ENCODE results near the gene EFR3B.
"Not testable (repeated sequence)": the region's sequence is repeated elsewhere in the genome, so short reads cannot be mapped to it uniquely, and the experiment has no call there.

EFR3B gene

DNA sequence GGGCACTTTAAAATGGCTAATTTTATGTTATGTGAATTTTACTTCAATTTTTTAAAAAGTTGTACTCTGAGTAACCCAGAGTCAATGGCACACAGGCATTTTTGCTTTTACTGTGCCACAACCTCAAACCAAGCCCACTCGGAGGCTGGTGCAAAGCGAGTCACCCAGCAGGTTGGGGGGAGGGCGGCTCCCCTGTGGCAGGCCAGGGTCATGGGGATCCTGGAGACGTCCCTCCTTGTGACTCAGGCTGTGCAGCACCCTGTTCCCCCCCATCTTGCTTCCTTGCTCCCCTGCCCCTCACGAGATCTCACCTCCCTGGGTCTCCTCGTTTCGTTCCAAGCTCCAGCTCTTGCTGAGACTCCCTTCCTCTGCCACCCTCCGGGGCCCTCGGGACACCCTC lies 67.9 kb downstream of the EFR3B start:
- DNase-seq, result no peak

DNA sequence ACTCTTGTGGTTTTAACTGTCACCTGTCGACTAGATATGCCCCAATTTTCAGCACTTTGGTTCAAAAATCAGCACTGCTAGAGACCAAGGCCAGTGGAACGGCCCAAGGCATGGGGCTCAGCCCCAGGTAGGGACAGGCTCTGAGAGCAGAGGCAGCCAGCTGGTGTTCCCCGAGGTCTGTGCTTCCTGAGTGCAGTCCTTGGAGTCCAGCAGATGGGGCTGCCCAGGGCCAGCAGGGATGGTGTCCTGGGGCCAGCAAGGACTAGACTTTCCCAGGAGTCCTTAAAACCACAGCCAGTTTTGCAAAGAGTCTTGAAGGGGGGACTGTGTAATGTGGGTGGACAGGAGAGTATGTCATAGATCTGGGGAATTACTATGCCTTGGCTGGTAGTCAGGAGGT lies 70.2 kb downstream of the EFR3B start:
- DNase-seq, result no peak

DNA sequence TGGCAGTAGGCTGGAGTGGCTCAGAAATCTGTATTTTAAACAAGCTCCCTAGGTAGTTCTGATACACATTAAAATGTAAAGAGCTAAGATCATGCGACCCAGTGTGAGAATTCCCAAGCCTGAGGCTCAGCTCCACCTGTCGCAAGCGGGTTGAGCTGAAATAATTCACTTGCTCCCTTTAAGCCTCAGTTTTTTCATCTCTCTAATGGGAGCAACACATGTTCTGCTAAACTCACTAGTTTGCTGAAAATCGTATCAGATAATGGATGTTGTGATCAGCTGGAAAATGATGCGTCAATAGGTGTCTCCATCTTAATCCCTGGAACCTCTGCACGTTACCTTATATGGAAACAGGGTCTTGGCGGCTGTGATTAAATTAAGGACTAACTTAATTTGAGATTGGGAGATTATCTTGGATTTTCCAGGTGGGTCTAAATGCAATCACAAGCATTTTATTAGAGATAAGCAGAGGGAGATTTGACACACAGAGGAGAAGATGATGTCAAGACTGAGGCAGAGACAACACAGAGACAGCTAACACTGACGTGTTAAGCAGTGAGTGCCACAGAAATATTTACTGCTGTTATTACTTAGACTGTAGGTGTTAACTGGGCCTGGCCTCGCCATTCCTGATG lies 73.5 kb downstream of the EFR3B start:
- DNase-seq, result no peak

DNA sequence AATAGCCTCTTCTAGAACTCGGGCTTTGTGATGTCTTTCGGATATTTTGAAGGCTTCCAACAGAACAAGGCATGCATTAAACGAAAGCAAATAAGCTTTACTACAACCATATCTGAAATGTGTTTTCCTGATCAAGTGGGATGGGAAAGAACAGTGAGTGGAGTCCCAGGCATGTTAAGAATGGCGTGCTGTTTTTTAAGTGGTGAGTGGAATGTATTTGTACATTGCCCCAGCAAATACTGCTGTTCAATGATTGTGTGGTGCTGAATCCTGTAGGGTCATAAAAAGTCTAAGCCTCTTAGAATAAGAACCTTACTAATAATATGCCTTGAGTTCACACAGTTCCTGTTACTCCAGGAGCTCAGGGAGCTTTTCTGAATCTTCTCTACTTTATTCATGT lies 74.0 kb downstream of the EFR3B start:
- no peak for DNase-seq

DNA sequence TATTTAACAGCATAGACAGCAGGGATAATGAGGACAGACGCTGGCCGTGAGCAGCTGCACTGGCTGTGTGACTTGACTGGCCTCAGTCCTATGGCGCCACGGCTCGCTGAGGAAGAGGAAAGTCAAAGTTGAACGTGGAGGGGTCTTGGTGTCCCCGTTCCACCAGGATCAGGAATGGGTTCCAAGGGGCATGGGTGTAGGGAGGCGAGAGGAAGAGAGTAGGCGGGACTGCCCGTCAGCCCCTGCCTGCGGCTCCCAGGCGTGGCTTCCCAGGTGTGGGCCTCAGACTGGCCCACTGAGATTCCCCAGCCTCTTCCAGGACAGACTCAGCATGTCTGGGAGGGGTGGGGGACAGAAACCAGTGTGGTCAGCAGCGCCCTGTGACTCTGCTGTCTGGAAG lies 75.1 kb downstream of the EFR3B start:
- no peak for DNase-seq

DNA sequence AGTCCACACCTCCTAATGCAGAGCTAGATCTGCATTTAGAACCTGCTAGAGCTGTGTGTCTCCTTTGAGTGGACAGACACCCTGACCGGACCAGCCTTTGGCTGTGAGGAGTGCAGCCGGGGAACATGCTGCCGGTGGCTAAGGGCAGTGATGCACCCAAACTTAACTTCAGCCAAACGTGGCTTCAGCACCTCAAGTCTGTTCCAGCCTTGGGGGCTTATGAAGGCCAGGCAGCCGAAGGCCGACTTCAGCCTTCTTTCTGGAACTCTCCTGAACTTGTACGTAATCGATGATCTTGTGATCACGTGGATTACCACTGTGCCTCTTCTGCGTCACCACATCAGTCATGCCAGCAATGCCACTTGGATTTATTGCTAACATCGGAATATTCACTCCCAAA lies 77.4 kb downstream of the EFR3B start:
- DNase-seq, result no peak

DNA sequence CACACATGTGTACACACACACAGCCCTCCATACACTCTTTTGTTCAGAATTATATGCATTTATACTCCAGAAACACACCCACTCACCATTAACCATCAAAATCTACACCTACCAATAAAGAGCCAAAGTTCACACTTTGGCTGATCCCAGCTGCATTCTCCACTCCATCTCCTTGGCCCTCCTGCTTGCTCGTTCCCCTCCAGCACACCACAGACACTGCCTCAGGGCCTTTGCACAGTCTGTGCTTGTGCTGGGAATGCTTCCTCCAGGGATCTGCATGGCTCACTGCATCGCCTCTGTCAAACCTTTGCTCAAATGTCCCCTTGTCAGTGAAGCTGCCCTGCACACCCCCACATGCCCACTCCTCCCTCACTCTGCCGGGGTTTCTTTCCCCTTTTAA lies 80.5 kb downstream of the EFR3B start:
- no peak for DNase-seq

DNA sequence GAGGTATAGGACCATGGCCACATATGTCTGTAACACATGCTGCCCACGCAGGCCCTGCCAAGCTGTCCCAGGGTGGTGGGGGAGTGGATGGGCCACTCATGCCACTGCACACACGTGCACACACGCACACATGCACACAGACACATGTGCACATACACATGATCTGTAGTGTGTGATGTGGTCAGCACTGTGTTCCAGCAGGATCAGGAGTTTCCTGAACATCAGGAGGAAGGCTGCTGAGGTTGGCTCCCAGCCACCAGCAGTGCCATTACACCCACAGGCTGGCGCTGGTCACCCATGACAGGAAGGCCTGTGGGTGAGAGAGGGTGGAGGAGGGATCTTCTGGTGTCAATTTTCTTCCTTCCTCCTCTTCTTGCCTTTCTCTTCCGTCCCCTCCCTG lies 81.8 kb downstream of the EFR3B start:
- DNase-seq, result no peak

DNA sequence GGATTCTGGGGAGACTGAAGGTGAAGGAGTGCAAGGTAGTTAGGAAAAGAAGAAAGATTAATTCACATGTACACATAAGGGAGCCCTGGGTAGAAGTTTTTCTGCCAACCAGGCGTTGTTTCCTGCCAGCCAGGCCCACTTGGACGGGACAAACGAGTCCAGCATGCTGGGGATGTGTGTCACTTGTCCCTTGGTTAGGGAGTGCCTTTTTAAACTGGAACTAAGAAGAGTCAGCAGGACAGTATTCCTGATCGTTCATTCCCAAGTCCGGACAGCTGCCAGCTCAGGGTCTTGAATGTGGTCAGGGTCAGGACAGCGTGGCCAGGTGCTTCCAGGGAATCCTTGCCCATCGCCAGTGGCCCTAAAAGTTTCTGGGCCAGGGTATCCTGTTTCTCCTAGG lies 83.3 kb downstream of the EFR3B start:
- DNase-seq, result no peak

DNA sequence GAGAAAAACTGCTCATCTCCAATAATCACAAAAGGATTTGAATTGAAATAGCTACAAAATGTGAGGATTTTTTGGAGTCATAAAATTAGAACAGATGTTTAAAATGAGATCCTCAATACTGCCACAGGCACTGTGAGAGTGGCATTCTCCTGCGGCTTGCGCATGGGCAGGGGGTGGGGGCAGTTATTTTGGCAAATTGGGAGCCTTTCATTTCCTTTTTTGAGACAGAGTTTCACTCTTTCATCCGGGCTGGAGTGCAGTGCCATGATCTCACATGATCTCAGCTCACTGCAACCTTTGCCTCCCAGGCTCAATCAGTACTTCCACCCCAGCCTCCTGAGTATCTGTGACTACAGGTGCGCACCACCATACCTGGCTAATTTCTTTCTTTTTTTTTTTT lies 84.1 kb downstream of the EFR3B start:
- no peak for DNase-seq

DNA sequence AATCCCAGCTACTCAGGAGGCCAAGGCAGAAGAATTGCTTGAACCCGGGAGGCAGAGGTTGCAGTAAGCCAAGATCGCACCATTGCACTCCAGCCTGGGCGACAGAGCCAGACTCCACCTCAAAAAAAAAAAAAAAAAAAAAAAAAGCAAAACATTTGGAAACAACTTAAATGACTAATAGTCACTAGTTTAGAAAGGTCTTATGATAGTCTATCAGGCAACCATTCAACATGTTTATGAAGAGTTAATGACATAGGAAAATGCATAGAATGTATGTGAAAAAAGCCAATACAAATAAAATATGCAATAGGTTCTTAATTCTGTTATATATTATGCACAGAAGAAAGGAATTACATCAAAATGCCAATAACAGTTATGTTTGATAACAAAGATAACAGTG lies 85.2 kb downstream of the EFR3B start:
- DNase-seq, result not testable (repeated sequence)

DNA sequence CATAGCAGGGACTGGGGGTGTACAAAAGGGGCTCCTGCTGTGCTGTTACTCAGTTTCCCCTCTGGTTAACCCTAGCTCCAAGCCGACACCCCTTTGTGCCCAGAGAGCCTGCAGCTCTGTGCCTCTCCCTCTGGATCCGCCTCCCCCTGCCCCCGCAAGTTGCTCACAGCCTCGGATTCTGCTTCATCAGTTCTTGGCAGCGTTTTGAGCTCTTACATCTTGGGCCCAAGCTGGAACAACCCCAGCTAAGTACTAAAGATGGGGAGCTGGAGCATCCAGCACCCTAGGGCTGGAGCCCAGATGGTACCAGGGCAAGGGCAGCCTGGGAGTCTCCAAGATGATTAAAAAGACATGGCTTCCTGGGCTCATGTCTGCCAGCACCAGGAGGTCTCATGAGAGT lies 85.8 kb downstream of the EFR3B start:
- DNase-seq, result no peak

DNA sequence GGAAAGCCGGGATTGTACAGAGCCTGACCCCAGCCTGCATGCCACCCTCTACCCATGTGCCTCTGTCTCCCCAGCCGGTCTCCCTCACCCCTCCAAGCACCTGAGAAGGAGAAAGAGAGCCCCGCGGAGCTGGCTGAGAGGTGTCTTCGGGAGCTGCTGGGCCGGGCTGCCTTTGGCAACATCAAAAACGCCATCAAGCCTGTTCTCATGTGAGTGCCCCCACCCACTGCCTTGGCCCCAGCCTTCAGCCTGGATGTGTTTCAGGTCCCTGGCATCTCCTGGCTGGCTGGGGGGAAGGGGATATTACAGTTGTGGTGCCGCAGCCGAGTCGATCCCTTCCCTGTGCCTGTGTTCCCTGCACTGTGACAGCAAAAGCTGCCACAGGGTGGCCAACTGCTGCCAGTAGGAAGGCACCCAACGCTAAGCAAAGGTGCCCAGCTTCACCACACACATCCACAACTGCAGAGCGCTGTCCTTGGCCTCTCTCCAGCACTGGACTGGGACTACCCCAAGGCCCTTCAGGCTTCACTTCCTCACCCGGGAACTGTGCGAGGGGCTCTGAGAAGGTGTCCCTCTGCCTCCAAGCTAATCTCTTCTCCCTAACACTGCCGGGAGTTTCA lies 88.1 kb downstream of the EFR3B start:
- no peak for DNase-seq

DNA sequence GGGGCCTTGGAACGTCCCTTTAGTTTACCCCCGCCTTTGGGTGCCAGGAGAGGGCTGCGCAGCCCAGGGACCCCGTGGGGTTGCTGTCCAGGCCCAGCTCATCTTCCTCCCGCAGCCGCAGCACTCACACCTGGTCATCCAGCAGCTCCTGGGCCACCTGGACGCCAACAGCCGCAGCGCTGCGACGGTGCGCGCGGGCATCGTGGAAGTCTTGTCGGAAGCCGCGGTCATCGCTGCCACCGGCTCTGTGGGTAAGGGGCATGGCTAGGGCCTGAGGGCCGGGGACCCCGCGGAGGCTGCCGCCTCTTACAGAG lies 89.3 kb downstream of the EFR3B start:
- no peak for DNase-seq

DNA sequence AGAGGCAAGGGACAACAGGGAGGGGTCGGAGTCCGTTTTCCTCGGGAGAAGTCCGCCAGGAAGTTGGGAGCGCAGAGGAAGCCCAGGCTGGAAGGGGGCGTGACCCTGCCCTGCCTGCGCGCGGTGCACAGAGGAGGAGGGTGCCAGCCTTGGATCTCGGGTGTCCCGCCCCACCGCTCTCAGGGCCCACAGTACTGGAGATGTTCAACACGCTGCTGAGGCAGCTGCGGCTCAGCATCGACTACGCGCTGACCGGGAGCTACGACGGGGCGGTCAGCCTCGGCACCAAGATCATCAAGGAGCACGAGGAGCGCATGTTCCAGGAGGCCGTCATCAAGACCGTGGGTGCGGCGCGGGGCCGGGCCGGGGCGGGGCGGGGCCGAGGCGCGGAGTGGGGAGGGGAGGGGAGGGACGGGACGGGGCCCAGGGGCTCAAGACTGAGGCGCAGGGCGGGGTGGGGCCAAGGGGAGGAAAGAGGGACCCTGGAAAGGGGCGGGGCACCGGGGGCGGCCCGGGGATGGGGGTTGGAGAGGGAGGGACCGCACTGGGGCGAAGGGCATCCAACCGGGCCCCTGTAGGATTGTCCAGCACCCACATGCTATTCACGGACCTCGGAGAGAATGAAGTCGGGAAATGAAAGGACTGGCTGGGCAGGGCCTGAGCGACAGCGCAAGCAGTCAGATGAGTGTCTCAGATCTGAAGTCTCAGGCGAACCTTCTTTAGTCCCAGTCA lies 89.9 kb downstream of the EFR3B start:
- no peak for DNase-seq

DNA sequence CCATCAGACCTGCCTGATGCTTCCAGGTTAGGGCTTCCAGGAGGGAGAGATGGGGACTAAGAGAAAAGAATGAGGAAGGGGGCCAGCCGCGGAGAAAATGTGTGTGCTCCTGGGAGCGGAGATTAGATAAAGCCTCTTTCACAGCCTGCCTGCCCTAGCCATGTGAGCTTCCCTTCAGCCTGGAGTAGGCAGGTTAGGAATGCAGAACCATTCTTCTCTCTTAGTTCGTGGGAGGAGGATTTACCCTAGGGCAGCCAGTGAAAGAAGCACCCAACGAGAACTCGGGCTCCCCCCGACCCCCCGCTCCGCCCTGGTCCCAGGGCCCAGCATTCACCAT lies 90.4 kb downstream of the EFR3B start:
- no peak for DNase-seq

DNA sequence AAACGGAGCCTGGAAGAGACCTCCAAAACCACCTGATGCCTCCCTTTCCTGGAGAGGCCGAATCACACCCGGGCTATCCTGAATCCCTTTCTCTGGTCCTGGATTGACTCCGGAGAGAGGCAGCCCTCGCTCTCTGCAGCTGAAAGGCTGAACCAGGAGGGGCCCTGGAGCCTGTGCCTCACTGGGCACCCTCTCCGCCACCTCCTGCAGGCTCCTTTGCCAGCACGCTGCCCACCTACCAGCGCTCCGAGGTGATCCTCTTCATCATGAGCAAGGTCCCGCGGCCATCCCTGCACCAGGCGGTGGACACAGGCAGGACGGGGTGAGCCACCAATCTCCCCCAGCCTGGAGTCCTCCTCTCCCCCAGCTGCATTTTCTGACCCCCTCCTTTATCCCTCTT lies 90.8 kb downstream of the EFR3B start:
- DNase-seq, result no peak

DNA sequence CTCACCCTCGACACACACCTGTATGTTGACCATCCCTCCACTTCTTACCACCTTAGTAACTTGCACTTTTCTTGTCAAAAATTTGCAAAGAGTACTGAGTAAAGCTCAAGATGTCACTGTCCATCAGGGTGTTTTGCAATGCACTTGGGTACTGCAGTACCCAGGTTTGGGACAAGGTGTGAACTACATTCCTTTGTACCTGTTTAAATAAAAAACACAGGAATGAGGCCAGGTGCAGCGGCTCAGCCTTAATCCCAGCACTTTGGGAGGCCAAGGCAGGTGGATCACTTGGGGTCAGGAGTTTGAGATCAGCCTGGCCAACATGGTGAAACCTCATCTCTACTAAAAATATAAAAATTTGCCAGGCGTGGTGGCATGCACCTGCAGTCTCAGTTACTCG lies 98.7 kb downstream of the EFR3B start:
- DNase-seq, result not testable (repeated sequence)

DNA sequence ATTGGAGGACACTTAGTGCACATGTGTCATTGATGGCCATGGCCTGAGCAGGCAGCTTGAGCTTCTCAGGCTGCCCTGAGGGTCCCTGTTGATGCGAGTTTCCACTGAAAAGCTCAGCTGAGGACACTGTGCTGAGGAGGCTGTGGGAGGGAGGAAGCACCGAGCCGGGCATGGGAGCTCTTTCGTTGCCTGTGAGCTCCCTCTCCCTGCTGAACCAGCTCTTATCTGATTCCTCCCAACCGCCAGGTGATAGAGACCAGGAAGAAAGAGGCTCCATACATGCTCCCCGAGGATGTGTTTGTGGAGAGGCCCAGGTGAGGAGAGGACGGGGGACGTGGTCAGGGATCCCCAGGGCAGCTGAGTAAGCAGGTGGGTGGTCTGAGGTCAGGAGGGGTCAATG lies 99.2 kb downstream of the EFR3B start:
- DNase-seq, result no peak

DNA sequence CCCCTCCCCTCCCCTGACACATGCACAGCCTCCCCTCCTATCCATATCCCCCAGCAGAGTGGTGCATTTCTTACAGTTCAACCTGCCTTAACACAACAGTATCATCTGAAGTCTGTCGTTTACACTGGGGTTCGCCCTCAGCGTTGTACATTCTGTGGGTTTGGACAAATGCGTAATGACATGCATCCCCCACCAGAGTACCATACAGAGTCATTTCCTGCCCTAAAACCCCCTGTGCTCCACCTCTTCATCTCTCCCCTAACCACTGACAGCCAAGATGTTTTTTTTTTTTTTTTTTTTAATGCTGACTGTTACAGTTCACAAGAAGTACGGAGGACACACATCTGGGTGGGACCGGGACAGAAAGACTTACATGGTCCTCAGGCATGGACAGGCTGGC lies 103.9 kb downstream of the EFR3B start:
- no peak for DNase-seq

DNA sequence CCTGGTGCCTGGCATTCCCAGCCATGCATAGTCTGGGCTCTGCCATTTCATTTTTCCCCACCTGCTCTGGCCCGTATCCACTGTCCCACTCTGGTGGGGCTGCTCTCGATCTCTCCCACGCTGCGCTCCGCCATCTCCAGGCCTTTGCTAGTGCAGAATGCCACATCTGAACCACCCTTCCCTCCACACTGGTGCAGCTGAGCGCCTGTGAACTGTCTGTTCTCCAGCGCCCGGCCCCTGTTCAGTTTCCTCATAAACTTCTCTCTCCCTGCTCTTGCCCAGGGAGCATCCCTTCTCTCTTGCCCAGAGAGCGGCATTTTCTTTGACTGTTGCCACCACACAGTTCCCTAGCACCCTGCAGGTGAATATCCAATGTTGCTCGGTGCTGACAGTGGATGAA lies 105.0 kb downstream of the EFR3B start:
- DNase-seq, result no peak

DNA sequence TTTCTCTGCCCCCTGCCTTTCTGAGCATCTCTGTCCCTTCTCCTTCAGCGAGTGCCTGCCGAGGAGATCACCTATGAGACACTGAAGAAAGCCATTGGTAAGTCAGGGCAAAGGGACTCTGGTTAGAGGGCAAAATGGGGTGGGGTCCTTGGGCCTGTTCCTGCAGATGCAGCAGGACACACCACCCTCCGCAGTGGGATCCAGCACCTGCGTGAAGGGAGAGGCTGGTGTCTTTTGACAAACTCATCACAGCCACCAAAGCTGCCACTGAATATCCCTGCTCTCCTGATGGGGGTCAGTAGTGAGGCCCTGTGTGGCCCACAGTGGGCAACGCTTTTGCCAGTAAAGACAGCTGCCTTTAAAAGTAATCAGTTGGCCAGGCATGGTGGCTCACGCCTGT lies 107.8 kb downstream of the EFR3B start:
- DNase-seq, result no peak

DNA sequence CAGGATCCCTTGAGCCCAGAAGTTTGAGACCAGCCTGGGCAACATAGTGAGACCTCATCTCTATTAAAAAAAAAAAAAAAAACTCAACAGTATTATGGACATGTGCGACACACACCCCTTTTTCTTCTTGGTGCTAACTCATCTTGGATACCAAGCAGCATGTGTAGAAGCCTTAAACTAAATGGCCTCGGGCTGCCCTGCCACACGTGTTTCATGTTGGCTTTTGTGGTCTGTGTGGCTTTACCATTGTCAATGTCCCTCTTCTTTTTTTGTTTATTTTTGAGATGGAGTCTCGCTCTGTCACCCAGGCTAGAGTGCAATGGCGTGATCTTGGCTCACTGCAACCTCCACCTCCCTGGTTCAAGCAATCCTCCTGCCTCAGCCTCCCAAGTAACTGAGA lies 109.1 kb downstream of the EFR3B start:
- DNase-seq, result not testable (repeated sequence)

DNA sequence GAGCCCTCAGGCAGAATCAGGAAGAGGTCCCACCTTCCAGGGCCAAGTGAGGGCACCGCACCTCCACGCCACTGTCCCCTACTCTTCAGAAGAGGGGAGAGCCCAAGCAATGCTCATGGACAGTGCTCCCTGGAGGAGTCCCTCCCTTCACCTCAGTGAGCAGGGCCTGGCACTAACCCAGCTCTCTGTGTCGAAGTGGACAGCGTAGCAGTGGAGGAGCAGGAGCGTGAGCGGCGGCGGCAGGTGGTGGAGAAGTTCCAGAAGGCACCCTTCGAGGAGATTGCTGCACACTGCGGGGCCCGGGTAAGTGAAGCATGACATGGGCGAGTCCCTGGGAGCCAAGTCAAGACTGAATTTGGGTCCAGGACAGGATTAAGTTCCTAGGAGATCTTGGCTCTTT lies 109.8 kb downstream of the EFR3B start:
- DNase-seq, result no peak

DNA sequence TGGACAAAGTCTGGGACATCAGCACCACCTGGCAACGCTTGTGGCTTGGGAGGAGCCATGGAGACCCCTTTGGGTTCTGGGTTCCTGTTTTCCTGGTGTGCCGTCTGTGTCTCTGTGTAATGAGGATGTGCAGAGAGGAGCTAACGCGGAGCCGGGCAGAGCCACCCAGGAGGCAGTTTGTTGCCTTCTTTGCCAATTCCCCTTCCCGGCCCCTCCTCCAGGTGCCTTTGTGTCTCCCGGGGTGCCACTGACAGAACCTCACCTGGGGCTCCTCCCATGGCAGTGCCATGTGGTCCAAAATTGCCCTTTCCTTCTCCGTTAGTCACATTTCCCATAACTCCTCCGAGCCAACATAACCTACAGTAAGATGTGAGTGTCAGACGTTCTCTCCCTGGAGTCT lies 113.5 kb downstream of the EFR3B start:
- DNase-seq, result no peak
